GM12864 (cell line): ENCODE measurements around the gene KCNMA1.
A peak's percentile ranks its signal among the peaks of the same experiment; 100 is the strongest.

ENCODE experiments used
- DNase-seq: peaks from one replicate; pipeline ENCODE4 v3.0.0-alpha.2; 2011; ENCODE audit warnings: low read depth
- H3K4me3 ChIP-seq: 2 replicates; pipeline ENCODE4 v1.5.1; 2011; ENCODE audit warnings: mild to moderate bottlenecking, low read depth, low read length, control low read depth
- TF ChIP-seq, protein P1 (sequence below): IDR thresholded peaks from 2 replicates; pipeline ENCODE4 v1.5.1; 2011; ENCODE audit warnings: low read depth, mild to moderate bottlenecking, moderate library complexity, low read length, control low read depth, inconsistent platforms; ENCODE audit errors: missing control alignments

The KCNMA1 gene

DNA sequence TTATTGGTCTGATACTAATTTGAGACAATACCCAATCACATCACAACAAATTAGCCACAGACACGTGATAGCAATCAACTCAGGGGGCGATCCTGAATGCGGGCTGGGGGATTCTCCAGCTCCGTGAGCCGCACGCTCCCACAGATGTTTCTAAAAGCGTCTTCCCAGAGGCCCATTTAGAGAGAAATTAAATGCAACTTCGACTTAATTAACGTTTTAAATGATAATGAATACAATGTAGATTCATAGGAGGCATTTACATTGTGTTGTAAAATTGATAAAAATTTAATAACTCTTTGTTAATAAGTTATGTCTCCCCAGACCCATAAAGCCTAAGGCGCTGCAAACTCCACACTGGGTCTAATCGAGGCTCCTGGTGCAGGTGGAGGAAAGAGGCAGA lies 642.6 kb downstream of the KCNMA1 start:
- TF ChIP-seq, protein P1, sequence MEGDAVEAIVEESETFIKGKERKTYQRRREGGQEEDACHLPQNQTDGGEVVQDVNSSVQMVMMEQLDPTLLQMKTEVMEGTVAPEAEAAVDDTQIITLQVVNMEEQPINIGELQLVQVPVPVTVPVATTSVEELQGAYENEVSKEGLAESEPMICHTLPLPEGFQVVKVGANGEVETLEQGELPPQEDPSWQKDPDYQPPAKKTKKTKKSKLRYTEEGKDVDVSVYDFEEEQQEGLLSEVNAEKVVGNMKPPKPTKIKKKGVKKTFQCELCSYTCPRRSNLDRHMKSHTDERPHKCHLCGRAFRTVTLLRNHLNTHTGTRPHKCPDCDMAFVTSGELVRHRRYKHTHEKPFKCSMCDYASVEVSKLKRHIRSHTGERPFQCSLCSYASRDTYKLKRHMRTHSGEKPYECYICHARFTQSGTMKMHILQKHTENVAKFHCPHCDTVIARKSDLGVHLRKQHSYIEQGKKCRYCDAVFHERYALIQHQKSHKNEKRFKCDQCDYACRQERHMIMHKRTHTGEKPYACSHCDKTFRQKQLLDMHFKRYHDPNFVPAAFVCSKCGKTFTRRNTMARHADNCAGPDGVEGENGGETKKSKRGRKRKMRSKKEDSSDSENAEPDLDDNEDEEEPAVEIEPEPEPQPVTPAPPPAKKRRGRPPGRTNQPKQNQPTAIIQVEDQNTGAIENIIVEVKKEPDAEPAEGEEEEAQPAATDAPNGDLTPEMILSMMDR, result no peak
- DNase-seq, result no peak
- H3K4me3 ChIP-seq, result no peak overlapping the region

- TF ChIP-seq, protein P1, result no peak
- no peak for DNase-seq
- H3K4me3 ChIP-seq, result no peak overlapping the region
Measured at GRCh38 chr10:76993213-76993612, 644.4 kb downstream of the KCNMA1 start.

GRCh38 chr10:76992467-76992866 lies 645.1 kb downstream of the KCNMA1 start:
- no peak for DNase-seq
- TF ChIP-seq, protein P1, result no peak
- no peak overlapping the region for H3K4me3 ChIP-seq

GRCh38 chr10:76991621-76992020 lies 646.0 kb downstream of the KCNMA1 start:
- H3K4me3 ChIP-seq, result no peak overlapping the region
- DNase-seq, result no peak
- TF ChIP-seq, protein P1, result no peak

DNA sequence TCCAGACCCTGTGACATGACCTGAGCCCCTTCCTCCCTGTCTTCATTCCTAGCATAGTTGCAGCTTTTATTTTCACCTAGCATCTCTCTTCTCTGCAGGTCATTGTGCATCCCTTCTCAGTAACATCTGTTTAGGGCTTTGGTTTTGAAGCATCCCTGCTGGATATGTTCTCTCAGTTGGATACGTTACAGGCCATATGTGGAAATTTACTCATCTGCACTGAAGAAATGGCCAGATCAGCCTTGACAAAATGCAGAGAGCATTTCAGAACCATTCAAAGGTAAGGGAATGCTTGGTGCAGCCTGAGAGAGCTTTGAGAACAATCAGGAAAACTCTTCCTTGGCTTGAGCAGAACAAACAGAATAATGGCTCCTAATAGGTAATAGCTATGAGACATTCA lies 647.0 kb downstream of the KCNMA1 start:
- TF ChIP-seq, protein P1, result no peak
- no peak overlapping the region for H3K4me3 ChIP-seq
- no peak for DNase-seq

- TF ChIP-seq, protein P1, result peak; percentile 89
- no peak overlapping the region for H3K4me3 ChIP-seq
- peak; percentile 36 for DNase-seq
Measured at GRCh38 chr10:76984559-76985443, 652.8 kb downstream of the KCNMA1 start.

GRCh38 chr10:76983624-76984023 lies 654.0 kb downstream of the KCNMA1 start:
- H3K4me3 ChIP-seq, result no peak overlapping the region
- no peak for DNase-seq
- TF ChIP-seq, protein P1, result no peak
